SK-N-SH treated with all-trans-retinoic acid at 6 μM for 48 hours (cell line): ENCODE measurements around the gene ATP8A2.

Experiments used
- ATAC-seq: fragments of 200-7000 bp; cut with Tn5 transposase; 3 replicates; pipeline ENCODE4 v1.9.1; 2020; ENCODE audit warnings: mild to moderate bottlenecking, moderate library complexity
- ARNTL ChIP-seq: fragments of 450-650 bp; formaldehyde crosslinking; IDR thresholded peaks from 2 replicates; pipeline ENCODE4 v1.5.0; 2020; ENCODE audit warnings: low read depth, mild to moderate bottlenecking, moderate library complexity, borderline replicate concordance
- BACH2 ChIP-seq: fragments of 250-450 bp; sonication (Bioruptor Pico); IDR thresholded peaks from 2 replicates; pipeline ENCODE4 v1.9.0; 2021; ENCODE audit warnings: mild to moderate bottlenecking, borderline replicate concordance
- CSDC2 ChIP-seq: fragments of 250-450 bp; sonication (Bioruptor Pico); IDR thresholded peaks from 2 replicates; pipeline ENCODE4 v1.5.0; 2020; ENCODE audit warnings: mild to moderate bottlenecking, moderate library complexity
- CSRNP3 ChIP-seq: fragments of 250-450 bp; sonication (Bioruptor Pico); IDR thresholded peaks from 2 replicates; pipeline ENCODE4 v1.5.1; 2021; ENCODE audit warnings: mild to moderate bottlenecking, moderate library complexity
- ESRRG ChIP-seq: fragments of 250-450 bp; sonication (Bioruptor Pico); IDR thresholded peaks from 2 replicates; pipeline ENCODE4 v1.6.1; 2021; ENCODE audit warnings: mild to moderate bottlenecking
- GLIS3 ChIP-seq: fragments of 250-450 bp; sonication (Bioruptor Pico); IDR thresholded peaks from 2 replicates; pipeline ENCODE4 v1.5.0; 2020; ENCODE audit warnings: mild to moderate bottlenecking, moderate library complexity
- ISL1 ChIP-seq: fragments of 250-450 bp; sonication (Bioruptor Pico); IDR thresholded peaks from 2 replicates; pipeline ENCODE4 v2.1.2; 2022; ENCODE audit warnings: mild to moderate bottlenecking, moderate library complexity
- OSR1 ChIP-seq: fragments of 250-450 bp; sonication (Bioruptor Pico); IDR thresholded peaks from 2 replicates; pipeline ENCODE4 v1.8.0; 2022; ENCODE audit warnings: moderate library complexity, mild to moderate bottlenecking, inconsistent platforms
- POU6F1 ChIP-seq: fragments of 250-450 bp; sonication (Bioruptor Pico); IDR thresholded peaks from 2 replicates; pipeline ENCODE4 v1.8.0; 2021; ENCODE audit warnings: low read depth, mild to moderate bottlenecking, moderate library complexity, borderline replicate concordance
- PPARA ChIP-seq: fragments of 250-450 bp; sonication (Bioruptor Pico); IDR thresholded peaks from 2 replicates; pipeline ENCODE4 v1.5.0; 2020; ENCODE audit warnings: mild to moderate bottlenecking, borderline replicate concordance
- RARB ChIP-seq: fragments of 250-450 bp; sonication (Bioruptor Pico); IDR thresholded peaks from 2 replicates; pipeline ENCODE4 v1.8.0; 2021; ENCODE audit warnings: mild to moderate bottlenecking, moderate library complexity
- SNAI2 ChIP-seq: fragments of 250-450 bp; sonication (Bioruptor Pico); IDR thresholded peaks from 2 replicates; pipeline ENCODE4 v1.5.0; 2020; ENCODE audit warnings: mild to moderate bottlenecking, moderate library complexity
- TCF4 ChIP-seq: fragments of 250-450 bp; sonication (Bioruptor Pico); IDR thresholded peaks from 2 replicates; pipeline ENCODE4 v1.8.0; 2021; ENCODE audit warnings: mild to moderate bottlenecking, moderate library complexity, borderline replicate concordance
- TOX ChIP-seq: fragments of 250-450 bp; sonication (Bioruptor Pico); IDR thresholded peaks from 2 replicates; pipeline ENCODE4 v1.8.0; 2021; ENCODE audit warnings: mild to moderate bottlenecking, moderate library complexity, borderline replicate concordance
- ZC3H10 ChIP-seq: fragments of 250-450 bp; sonication (Bioruptor Pico); IDR thresholded peaks from 2 replicates; pipeline ENCODE4 v1.5.1; 2021; ENCODE audit warnings: mild to moderate bottlenecking, moderate library complexity
- ZFP3 ChIP-seq: fragments of 250-450 bp; sonication (Bioruptor Pico); IDR thresholded peaks from 2 replicates; pipeline ENCODE4 v1.5.0; 2020; ENCODE audit warnings: mild to moderate bottlenecking, moderate library complexity
- ZFP30 ChIP-seq: fragments of 450-650 bp; formaldehyde crosslinking; IDR thresholded peaks from 2 replicates; pipeline ENCODE4 v1.5.0; 2022; ENCODE audit warnings: mild to moderate bottlenecking, moderate library complexity
- ZNF565 ChIP-seq: fragments of 450-650 bp; formaldehyde crosslinking; conservative IDR thresholded peaks from 2 replicates; pipeline ENCODE4 v1.5.0; 2020; ENCODE audit warnings: low read depth, mild to moderate bottlenecking, moderate library complexity
- ZNF70 ChIP-seq: fragments of 450-650 bp; formaldehyde crosslinking; IDR thresholded peaks from 2 replicates; pipeline ENCODE4 v1.5.0; 2020; ENCODE audit warnings: mild to moderate bottlenecking, moderate library complexity
- ZNF8 ChIP-seq: fragments of 450-650 bp; formaldehyde crosslinking; IDR thresholded peaks from 2 replicates; pipeline ENCODE4 v1.5.0; 2020; ENCODE audit warnings: mild to moderate bottlenecking, moderate library complexity
- TF ChIP-seq, protein P1 (sequence below): fragments of 250-450 bp; sonication (Bioruptor Pico); IDR thresholded peaks from 2 replicates; pipeline ENCODE4 v1.5.0; 2020; ENCODE audit warnings: mild to moderate bottlenecking, moderate library complexity
- TF ChIP-seq, protein P2 (sequence below): fragments of 250-450 bp; sonication (Bioruptor Pico); IDR thresholded peaks from 2 replicates; pipeline ENCODE4 v1.8.0; 2020; ENCODE audit warnings: mild to moderate bottlenecking, moderate library complexity, borderline replicate concordance

The ATP8A2 gene

GRCh38 chr13:25397763-25398162 lies 26.0 kb downstream of the ATP8A2 start:
- TF ChIP-seq CSRNP3 (CRISPR knock-in tag) = no peak
- TF ChIP-seq, protein P1, sequence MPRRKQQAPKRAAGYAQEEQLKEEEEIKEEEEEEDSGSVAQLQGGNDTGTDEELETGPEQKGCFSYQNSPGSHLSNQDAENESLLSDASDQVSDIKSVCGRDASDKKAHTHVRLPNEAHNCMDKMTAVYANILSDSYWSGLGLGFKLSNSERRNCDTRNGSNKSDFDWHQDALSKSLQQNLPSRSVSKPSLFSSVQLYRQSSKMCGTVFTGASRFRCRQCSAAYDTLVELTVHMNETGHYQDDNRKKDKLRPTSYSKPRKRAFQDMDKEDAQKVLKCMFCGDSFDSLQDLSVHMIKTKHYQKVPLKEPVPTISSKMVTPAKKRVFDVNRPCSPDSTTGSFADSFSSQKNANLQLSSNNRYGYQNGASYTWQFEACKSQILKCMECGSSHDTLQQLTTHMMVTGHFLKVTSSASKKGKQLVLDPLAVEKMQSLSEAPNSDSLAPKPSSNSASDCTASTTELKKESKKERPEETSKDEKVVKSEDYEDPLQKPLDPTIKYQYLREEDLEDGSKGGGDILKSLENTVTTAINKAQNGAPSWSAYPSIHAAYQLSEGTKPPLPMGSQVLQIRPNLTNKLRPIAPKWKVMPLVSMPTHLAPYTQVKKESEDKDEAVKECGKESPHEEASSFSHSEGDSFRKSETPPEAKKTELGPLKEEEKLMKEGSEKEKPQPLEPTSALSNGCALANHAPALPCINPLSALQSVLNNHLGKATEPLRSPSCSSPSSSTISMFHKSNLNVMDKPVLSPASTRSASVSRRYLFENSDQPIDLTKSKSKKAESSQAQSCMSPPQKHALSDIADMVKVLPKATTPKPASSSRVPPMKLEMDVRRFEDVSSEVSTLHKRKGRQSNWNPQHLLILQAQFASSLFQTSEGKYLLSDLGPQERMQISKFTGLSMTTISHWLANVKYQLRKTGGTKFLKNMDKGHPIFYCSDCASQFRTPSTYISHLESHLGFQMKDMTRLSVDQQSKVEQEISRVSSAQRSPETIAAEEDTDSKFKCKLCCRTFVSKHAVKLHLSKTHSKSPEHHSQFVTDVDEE = no peak
- ATAC-seq = no peak

GRCh38 chr13:25400925-25401324 lies 29.2 kb downstream of the ATP8A2 start:
- TF ChIP-seq ZFP30 (CRISPR knock-in tag) = no peak
- TF ChIP-seq ESRRG (CRISPR knock-in tag) = no peak
- TF ChIP-seq ZC3H10 = no peak
- TF ChIP-seq, protein P2, sequence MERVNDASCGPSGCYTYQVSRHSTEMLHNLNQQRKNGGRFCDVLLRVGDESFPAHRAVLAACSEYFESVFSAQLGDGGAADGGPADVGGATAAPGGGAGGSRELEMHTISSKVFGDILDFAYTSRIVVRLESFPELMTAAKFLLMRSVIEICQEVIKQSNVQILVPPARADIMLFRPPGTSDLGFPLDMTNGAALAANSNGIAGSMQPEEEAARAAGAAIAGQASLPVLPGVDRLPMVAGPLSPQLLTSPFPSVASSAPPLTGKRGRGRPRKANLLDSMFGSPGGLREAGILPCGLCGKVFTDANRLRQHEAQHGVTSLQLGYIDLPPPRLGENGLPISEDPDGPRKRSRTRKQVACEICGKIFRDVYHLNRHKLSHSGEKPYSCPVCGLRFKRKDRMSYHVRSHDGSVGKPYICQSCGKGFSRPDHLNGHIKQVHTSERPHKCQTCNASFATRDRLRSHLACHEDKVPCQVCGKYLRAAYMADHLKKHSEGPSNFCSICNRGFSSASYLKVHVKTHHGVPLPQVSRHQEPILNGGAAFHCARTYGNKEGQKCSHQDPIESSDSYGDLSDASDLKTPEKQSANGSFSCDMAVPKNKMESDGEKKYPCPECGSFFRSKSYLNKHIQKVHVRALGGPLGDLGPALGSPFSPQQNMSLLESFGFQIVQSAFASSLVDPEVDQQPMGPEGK = no peak
- no peak for TF ChIP-seq OSR1 (CRISPR knock-in tag)
- TF ChIP-seq TCF4 (CRISPR knock-in tag) = no peak
- TF ChIP-seq GLIS3 (CRISPR knock-in tag) = no peak
- no peak for TF ChIP-seq ZFP3 (CRISPR knock-in tag)
- no peak for TF ChIP-seq CSRNP3 (CRISPR knock-in tag)
- no peak for TF ChIP-seq ISL1 (CRISPR knock-in tag)
- no peak for TF ChIP-seq TOX (CRISPR knock-in tag)
- TF ChIP-seq ZNF8 = no peak
- TF ChIP-seq ZNF565 (CRISPR knock-in tag) = no peak
- TF ChIP-seq BACH2 (CRISPR knock-in tag) = no peak
- no peak for TF ChIP-seq ARNTL
- no peak for ATAC-seq

GRCh38 chr13:25401958-25402357 lies 30.2 kb downstream of the ATP8A2 start:
- no peak for ATAC-seq
- TF ChIP-seq ISL1 (CRISPR knock-in tag) (no peak), ZFP3 (CRISPR knock-in tag) (no peak), BACH2 (CRISPR knock-in tag) (no peak), ZNF70 (no peak), ESRRG (CRISPR knock-in tag) (no peak), SNAI2 (no peak), ZNF8 (no peak), ARNTL (no peak), CSDC2 (no peak), RARB (CRISPR knock-in tag) (no peak), POU6F1 (CRISPR knock-in tag) (no peak), CSRNP3 (CRISPR knock-in tag) (no peak), ZFP30 (CRISPR knock-in tag) (no peak), ZNF565 (CRISPR knock-in tag) (no peak), GLIS3 (CRISPR knock-in tag) (no peak), PPARA (no peak)
- TF ChIP-seq, protein P1 = no peak
- TF ChIP-seq, protein P2 = no peak
